ENCODE measurements around the gene STK31. TPM values are rescaled to one million over a fixed set of nuclear protein-coding genes. Genes with fewer than 3 reads are reported as not detected.
A peak's percentile ranks its signal among the peaks of the same experiment; 100 is the strongest.
"Not testable (repeated sequence)": the region's sequence is repeated elsewhere in the genome, so short reads cannot be mapped to it uniquely, and the experiment has no call there.

Gene STK31
- total RNA-seq, 1 experiment from 2014 or later = 0.45 TPM

DNA sequence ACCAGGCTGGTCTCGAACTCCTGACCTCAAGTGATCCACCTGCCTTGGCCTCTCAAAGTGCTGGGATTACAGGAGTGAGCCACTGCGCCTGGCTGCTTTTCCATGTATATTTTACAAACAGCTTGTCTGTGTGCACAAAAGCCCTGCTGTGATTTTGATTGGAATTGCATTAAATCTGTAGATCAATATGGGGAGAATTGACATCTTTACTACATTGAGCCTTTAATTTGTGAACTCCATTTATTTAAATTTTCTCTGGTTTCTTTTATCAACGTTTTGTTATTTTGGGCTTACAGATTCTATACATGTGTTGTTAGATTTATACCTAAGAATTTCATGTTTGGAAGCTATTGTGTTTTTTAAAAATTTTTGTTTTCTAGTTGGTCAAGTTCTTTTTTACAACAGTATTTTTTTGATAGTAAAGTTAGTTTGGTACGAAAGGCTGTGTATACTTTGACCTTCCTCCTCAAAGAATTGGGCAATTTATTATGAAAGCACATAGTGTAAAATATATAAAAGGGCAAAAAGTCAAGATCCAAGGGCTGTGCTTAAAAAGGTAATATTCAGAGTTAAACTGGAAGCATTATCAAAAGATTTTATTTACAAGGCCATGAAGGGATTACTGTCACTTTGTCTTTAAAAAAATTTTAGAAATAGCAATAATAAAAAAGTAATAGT, 92.8 kb downstream of the STK31 start:
- DNase-seq (ENCODE audit: low spot score) = no peak

DNA sequence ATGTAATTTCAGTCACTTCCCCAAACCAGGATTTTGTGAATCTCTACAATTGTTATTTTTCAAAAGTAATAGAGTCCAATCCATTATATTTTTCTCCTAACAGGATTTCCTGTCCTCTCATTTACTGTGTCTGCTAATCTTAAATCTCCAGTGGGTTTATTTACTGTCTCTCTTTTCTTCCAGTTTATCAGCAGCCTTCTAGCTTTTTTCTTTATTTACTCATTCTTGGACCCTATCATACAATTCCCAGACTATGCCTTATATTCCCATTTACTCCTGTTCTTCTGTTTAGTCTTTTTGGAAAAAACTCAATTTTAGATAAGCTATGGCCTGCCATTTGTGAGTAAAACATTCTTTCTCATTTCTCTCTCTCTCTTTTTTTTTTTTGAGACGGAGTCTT, 94.7 kb downstream of the STK31 start:
- no peak for DNase-seq (ENCODE audit: low spot score)

DNA sequence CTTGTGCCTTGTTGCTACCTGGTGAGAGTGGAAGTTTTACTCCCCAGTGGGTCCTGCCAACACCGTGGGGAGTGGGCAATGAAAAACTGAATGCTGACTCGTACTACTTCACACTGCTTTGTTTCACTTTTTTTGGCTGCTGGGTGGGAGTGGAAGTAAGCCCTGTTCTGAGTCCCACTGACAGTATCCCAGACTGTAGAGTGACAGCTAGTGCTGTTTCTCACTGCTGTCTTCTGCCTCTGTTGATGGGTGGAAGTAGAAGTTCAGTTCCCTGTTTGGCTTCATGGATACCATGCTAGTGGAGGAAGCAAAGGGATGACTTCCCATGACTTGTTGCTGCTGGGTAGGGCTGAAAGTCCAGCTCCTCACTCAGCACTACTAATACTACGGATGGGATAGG, 98.4 kb downstream of the STK31 start:
- DNase-seq (ENCODE audit: low spot score) = no peak

DNA sequence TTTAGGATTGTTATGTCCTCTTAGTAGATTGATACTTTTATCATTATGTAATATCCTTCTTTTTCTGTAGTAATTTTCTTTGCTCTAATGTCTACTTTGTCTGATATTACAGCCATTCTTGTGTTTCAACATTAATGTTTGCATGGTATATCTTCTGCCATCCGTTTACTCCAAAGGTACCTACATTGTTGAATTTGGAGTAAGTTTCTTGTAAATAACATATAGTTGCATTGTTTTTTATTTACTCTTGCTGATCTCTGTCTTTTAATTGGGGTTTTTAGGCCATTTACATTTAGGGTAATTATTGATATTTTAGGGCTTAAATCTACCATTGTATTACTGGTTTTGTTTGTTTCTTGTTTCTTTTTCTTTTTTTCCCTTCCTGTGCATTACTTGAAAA, 100.1 kb downstream of the STK31 start:
- no peak for DNase-seq (ENCODE audit: low spot score)

DNA sequence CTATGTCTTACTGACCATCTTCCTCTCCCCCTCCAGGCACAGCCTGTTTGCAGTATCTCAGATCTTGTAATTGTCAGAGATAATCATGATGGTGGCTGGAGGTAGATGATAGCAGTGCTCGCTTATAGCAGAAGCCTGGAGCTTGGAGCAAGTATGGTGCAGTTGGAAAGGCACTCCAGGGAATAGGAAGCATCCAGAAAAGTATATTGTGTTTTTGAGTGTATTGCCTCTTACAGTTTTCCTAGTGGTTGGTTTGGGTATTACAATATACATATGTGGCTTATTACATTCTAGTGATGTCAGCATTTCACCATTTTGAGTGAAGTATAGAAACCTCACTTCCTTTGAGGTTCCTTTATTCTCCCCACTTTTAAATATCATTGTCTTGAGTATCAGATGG, 101.5 kb downstream of the STK31 start:
- DNase-seq (ENCODE audit: low spot score) = peak; percentile 21

DNA sequence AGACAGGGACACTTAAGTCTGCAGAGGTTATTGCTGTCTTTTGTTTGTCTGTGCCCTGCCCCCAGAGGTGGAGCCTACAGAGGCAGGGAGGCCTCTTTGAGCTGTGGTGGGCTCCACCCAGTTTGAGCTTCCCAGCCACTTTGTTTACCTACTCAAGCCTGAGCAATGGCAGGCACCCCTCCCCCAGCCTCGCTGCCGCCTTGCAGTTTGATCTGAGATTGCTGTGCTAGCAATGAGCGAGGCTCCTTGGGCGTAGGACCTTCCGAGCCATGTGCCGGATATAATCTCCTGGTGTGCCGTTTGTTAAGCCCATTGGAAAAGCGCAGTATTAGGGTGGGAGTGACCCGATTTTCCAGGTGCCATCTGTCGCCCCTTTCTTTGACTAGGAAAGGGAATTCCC, 118.1 kb downstream of the STK31 start:
- DNase-seq (ENCODE audit: low spot score) = not testable (repeated sequence)

DNA sequence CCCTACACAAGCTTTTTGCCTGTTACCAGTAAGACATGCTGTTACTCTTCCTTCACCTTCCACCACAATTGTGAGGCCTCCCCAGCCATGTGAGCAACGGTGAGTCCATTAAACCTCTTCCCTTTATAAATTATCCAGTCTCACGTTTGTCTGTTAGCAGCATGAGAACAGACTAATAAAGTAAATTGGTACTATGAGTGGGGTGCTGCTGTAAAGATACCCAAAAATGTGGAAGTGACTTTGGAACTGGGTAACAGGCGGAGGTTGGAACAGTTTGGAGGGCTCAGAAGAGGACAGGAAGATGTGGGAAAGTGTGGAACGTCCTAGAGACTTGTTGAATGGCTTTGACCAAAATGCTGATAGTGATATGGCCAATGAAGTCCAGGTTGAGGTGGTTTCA, 122.7 kb downstream of the STK31 start:
- not testable (repeated sequence) for DNase-seq (ENCODE audit: low spot score)

DNA sequence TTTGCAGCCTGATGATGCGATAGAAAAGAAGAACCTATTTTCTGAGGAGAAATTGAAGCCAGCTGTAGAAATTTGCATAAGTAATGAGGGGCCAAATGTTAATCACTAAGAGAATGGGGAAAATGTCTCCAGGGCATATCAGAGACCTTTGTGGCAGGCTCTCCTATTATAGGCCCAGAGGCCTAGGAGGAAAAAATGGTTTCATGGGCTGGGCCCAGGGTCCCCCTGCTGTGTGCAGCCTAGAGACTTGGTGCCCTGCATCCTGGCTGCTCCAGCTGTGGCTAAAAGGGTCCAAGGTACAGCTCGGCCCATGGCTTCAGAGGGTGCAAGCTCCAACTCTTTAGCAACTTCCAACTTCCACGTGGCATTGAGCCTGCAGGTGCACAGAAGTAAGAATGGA, 123.4 kb downstream of the STK31 start:
- DNase-seq (ENCODE audit: low spot score) = no peak

DNA sequence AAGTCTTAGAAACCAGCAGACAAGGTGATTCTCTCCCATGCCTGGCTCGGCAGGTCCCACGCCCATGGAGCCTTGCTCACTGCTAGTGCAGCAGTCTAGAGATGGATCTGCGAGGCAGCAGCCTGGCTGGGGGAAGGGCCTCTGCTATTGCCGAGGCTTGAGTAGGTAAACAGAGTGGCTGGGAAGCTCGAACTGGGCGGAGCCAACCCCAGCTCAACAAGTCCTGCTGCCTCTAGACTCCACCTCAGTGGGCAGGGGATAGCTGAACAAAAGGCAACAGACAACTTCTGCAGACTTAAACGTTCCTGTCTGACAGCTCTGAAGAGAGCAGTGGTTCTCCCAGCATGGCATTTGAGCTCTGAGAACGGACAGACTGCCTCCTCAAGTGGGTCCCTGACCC, 134.8 kb downstream of the STK31 start:
- not testable (repeated sequence) for DNase-seq (ENCODE audit: low spot score)

DNA sequence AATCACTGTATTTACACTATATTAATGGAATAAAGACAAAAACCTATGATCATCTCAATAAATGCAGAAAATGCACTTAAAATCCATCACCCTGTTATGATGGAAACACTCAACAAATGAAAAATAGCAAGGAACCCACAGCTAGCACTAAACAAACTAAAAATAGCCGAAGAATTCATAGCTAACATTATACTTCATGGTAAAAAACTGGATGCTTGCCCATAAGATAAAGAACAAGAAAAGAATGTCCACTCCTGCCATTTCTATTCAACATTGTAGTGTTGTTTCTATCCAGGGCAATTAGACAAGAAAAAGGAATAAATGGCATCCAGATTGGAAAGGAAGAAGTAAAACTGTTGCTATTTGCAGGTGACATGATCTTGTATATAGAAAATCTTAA, 142.1 kb downstream of the STK31 start:
- DNase-seq (ENCODE audit: low spot score) = no peak

DNA sequence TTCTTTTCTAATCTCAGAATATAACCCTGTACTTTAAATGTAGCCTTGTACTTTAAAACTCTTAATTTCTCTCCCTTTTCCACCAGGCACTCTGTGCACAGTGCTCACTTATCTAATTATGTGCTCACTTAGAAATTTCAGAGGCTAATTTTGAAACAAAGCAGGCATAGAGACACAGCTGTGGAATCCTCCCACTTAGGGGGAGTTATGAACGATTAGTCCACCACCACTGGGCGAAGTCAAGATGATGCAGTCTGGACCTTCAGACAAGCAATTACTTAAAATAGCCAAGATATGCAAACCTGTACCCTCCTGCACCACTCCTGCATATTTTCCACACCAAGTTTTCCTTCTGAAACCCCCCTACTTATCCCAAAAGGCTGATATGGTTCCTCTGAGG, 143.0 kb downstream of the STK31 start:
- no peak for DNase-seq (ENCODE audit: low spot score)

DNA sequence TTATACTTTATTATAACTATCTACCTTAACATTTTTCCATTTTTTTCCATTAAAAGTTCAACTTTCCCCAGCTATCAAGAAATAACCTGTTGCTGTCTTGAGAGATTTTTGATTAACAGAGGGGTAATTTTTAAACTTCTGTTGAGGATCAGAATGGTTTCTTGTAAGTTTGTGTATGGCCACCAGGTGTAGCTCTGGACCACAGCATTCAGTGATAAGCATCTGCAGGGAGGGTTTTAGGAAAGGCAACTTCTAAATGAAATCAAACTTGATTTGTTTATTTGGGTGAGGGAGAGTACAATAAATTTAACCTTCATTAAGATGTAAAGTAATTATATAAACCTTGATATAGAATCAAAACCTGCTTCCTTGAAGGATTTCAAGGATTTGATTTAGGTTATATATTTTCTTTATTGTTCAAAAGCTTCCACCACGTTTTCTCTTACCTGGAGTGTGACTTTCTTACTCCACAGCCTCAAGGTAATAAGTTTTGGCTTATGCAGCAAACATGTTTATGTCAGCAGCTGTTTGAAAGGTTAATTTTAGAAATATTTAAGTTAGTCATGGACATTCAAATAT, 153.3 kb downstream of the STK31 start:
- DNase-seq (ENCODE audit: low spot score) = peak; percentile 75

DNA sequence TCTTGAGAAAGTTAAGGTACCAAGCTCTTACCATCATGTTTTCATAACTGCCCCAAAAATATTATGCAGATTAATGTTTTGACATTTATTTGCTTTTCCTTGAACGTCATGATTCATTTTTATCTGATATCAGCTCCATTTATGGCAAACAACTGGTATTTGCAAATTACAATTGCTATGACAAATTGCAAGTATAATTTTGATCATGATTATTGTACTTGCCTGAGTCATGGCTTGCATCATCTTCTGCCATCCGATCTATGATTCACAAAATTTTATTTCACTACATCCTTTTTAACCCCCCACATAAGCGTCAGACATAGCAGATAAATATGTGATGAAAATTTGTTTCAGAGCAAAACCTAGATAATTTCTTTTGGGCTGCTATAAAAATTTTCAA, 155.0 kb downstream of the STK31 start:
- peak; percentile 79 for DNase-seq (ENCODE audit: low spot score)

DNA sequence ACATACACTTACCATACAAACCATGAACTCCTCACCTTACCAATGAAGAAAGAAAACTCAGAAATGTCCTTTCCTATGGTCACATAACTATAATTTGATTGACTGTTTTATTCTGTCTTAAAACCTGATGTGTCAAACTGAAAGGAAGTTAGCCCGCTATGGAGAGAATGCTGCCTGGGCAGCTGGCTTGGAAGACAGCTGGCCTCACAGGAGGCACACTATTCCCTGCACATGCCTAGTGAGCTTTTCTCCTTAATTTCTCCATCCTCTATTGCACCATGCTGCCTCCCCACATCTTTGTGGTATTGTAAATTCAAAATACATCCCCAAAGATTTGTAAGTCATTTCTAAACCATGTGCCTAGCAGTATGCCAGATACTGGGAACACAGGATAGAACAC, 163.3 kb downstream of the STK31 start:
- no peak for DNase-seq (ENCODE audit: low spot score)

DNA sequence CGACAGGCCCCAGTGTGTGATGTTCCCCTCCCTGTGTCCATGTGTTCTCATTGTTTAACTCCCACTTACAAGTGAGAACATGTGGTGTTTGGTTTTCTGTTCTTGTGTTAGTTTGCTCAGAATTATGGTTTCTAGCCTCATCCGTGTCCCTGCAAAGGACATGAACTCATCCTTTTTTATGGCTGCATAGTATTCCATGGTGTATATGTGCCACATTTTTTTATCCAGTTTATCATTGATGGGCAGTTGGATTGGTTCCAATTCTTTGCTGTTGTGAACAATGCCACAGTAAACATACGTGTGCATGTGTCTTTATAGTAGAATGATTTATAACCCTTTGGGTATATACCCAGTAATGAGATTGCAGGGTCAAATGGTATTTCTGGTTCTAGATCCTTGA, 166.5 kb downstream of the STK31 start:
- DNase-seq (ENCODE audit: low spot score) = not testable (repeated sequence)

Other genes starting within 250 kb of the STK31 start
- gene IGF2BP3, start 239.7 kb upstream of the STK31 start, total RNA-seq (2014; rRNA removed; shearing (Covaris generic)) = 64.3 and 74.1 TPM in 2 replicates
- gene TRA2A, start 178.2 kb upstream of the STK31 start, total RNA-seq (2014; rRNA removed; shearing (Covaris generic)) = 18.9 and 27.5 TPM in 2 replicates
- 14.9 and 15.7 TPM in 2 replicates for gene CCDC126, start 112.8 kb upstream of the STK31 start, total RNA-seq (2014; rRNA removed; shearing (Covaris generic))
- 14.2 and 16.6 TPM in 2 replicates for gene FAM221A, start 30.0 kb upstream of the STK31 start, total RNA-seq (2014; rRNA removed; shearing (Covaris generic))